Mesothelial cell of epicardium (in vitro differentiated cells): ENCODE results near the gene FER. TPM values are rescaled to one million over a fixed set of nuclear protein-coding genes. Genes with fewer than 3 reads are reported as not detected.

ENCODE experiments used
- DNase-seq, 2 experiments: peaks; one replicate each; pipeline ENCODE4 v3.0.0; 2021; ENCODE audit warnings: low spot score in 2 of 2; ENCODE audit not compliant: unreplicated experiment in 2 of 2
- H3K27ac Mint-ChIP-seq: 2 replicates; pipeline ENCODE4 v1.8.0; 2021; ENCODE audit warnings: mixed read lengths
- H3K27me3 Mint-ChIP-seq: 2 replicates; pipeline ENCODE4 v1.8.0; 2021; ENCODE audit warnings: low read depth, mixed read lengths
- H3K36me3 Mint-ChIP-seq: 2 replicates; pipeline ENCODE4 v1.8.0; 2021; ENCODE audit warnings: mixed read lengths
- H3K4me1 Mint-ChIP-seq: 2 replicates; pipeline ENCODE4 v1.8.0; 2021; ENCODE audit warnings: mixed read lengths
- H3K4me3 Mint-ChIP-seq: 2 replicates; pipeline ENCODE4 v1.8.0; 2021; ENCODE audit warnings: mild to moderate bottlenecking, moderate library complexity, mixed read lengths
- H3K9me3 Mint-ChIP-seq: 2 replicates; pipeline ENCODE4 v1.8.0; 2021; ENCODE audit warnings: mixed read lengths
- total RNA-seq: library from RNA; stranded (reverse); gene quantifications from 3 replicates; pipeline ENCODE4 v1.2.1, GENCODE V29; 2021
- TF ChIP-seq, protein P1 (sequence below): fragments of 200-600 bp; sonication (generic); IDR thresholded peaks from one replicate; pipeline ENCODE4 v1.5.0; 2021; ENCODE audit warnings: antibody characterized with exemption; ENCODE audit not compliant: unreplicated experiment

The FER gene
- total RNA-seq, 1 donor from 2014 or later, result 44.3 TPM

DNA sequence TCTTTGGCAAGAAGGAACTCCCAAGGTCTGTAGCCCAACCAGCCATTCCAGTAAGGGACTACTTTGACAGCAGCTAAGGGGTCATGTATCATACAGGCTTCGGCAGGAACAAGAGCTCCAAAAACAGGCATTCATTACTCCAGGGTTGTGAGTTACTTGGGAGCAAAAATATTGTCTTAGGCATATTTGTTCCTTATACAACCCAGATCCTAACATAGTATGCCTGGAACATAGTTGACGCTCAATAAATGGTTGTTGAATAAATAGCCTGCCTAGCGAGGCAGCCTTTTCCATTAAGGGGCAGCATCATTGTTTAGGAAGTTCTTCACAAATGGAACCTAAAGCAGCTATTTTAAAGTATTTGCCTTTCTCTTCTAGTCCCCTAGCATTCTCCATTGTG, 35.8 kb upstream of the FER start:
- no peaks in the 10 kb centered on the region for H3K36me3 Mint-ChIP-seq
- no peaks in the 10 kb centered on the region for H3K4me1 Mint-ChIP-seq
- no peak overlapping the region for H3K4me3 Mint-ChIP-seq
- H3K27ac Mint-ChIP-seq, result no peak overlapping the region
- TF ChIP-seq, protein P1, sequence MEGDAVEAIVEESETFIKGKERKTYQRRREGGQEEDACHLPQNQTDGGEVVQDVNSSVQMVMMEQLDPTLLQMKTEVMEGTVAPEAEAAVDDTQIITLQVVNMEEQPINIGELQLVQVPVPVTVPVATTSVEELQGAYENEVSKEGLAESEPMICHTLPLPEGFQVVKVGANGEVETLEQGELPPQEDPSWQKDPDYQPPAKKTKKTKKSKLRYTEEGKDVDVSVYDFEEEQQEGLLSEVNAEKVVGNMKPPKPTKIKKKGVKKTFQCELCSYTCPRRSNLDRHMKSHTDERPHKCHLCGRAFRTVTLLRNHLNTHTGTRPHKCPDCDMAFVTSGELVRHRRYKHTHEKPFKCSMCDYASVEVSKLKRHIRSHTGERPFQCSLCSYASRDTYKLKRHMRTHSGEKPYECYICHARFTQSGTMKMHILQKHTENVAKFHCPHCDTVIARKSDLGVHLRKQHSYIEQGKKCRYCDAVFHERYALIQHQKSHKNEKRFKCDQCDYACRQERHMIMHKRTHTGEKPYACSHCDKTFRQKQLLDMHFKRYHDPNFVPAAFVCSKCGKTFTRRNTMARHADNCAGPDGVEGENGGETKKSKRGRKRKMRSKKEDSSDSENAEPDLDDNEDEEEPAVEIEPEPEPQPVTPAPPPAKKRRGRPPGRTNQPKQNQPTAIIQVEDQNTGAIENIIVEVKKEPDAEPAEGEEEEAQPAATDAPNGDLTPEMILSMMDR, result no peak
- no peaks in the 10 kb centered on the region for H3K9me3 Mint-ChIP-seq
- no peaks in the 10 kb centered on the region for H3K27me3 Mint-ChIP-seq
- no peak for DNase-seq

DNA sequence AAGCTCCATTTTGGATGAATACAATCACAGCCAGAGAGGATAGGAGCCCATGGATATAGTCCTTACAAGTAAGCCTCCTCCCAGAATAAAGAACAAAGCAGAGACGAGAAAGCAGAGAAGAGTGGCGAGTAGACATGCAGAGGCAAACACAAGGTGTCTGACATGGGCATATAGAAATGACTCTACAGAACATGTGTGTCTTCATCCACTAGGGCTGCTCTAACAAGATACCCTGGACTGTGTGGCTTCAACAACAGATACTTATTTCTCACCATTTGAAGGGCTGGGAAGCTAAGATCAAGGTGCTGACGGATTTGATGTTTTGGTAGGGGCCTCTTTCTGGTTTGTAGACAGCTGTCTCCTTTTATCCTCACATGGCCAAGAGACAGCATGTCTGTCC, 32.3 kb upstream of the FER start:
- no peak for DNase-seq
- Mint-ChIP-seq H3K27ac (no peak overlapping the region), H3K9me3 (no peaks in the 10 kb centered on the region), H3K27me3 (no peaks in the 10 kb centered on the region), H3K4me3 (no peak overlapping the region), H3K36me3 (no peaks in the 10 kb centered on the region), H3K4me1 (no peaks in the 10 kb centered on the region)
- TF ChIP-seq, protein P1, result no peak

DNA sequence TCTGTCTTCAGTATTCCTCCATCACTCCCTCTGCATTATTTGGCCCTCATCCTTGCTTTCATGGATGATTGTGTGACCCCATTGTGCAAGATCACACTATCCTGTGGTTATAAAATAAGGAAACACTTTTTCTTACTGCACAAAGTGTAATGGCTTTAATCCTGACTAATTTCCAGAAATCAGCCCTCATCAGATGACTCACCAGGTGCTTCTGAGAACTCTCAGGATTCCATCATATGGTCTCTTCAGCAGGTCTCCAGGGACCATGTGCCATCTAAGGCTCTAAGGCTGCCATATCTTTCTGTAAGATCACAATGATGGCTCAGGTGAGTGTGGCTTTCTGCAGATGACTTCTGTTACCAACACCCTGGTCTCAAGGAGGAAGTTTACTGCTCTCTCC, 27.3 kb upstream of the FER start:
- Mint-ChIP-seq H3K27me3 (no peaks in the 10 kb centered on the region), H3K9me3 (no peaks in the 10 kb centered on the region), H3K36me3 (no peaks in the 10 kb centered on the region), H3K4me3 (no peak overlapping the region), H3K4me1 (peaks cover 5% of the 10 kb centered on the region), H3K27ac (no peak overlapping the region)
- no peak for DNase-seq
- TF ChIP-seq, protein P1, result no peak

DNA sequence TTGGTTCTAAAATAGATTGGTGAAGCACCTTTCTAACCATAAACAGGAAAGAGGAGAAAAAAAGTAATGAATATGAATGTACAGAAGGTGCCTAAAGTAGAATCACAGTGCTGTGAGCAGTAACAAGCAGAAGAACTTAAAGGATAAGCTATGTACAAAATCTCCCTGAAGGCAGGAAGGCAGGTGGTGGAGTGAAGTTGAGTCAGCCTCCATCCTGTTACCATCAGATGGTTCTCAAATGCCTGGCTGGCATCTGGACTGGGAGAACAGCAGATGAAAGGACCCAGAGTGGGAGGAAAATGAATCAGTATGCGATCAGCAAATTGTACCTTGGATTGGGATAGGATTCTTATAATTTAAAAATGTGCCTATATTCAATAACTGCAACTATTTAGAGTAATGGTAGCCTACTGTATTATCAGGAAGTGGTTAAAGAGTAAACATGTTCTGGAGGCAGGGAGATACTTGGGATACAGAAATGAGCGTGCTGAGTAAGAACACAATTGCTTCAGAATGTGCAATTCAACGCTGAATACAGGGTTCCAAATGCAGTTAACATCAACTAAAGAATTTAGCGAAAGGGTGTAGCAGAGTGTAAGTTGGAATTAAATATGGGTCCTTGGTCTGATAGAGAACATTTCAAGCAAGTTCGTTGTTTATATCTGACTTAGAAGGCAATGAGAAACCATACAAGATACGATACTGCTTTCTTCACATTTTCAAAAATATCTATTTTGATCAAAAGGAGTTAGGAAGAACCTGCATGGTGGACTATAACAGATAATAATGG, 21.1 kb upstream of the FER start:
- TF ChIP-seq, protein P1, result no peak
- no peaks in the 10 kb centered on the region for H3K36me3 Mint-ChIP-seq
- H3K4me1 Mint-ChIP-seq, result peaks cover 31% of the 10 kb centered on the region
- peak overlapping the region; percentile 94 for H3K27ac Mint-ChIP-seq
- H3K27me3 Mint-ChIP-seq, result no peaks in the 10 kb centered on the region
- H3K9me3 Mint-ChIP-seq, result no peaks in the 10 kb centered on the region
- DNase-seq, result no peak
- peak overlapping the region; percentile 75 for H3K4me3 Mint-ChIP-seq

DNA sequence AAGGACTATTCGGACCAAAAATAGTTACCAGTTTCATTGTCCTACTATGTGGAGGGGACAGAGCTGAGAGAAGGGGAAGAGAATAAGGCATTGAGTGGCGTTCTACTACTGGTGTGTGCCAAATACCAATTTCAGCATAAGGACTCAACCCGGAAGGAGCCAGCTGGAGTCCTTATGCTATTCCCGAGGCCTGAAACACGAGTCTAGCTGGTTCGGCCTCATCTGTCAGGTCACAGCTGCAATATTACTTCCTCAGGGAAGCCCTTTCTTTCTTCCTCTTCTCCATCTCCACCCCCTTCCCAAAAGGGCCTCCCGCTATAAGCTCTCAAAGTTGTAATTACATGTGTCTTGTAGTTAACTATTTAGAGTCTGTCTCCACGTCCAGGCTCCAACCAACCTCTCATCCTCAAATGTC, 20.5 kb upstream of the FER start:
- peak overlapping the region; percentile 75 for H3K4me3 Mint-ChIP-seq
- TF ChIP-seq, protein P1, result no peak
- peak overlapping the region; percentile 94 for H3K27ac Mint-ChIP-seq
- peak in 1 of 2 experiments; percentile 43 for DNase-seq
- no peaks in the 10 kb centered on the region for H3K27me3 Mint-ChIP-seq
- no peaks in the 10 kb centered on the region for H3K36me3 Mint-ChIP-seq
- peaks cover 31% of the 10 kb centered on the region for H3K4me1 Mint-ChIP-seq
- H3K9me3 Mint-ChIP-seq, result no peaks in the 10 kb centered on the region
